Urothelium cell line (cell line): ENCODE results near the gene DNALI1.
"Not testable (repeated sequence)": the region's sequence is repeated elsewhere in the genome, so short reads cannot be mapped to it uniquely, and the experiment has no call there.

Experiments
- DNase-seq: peaks from one replicate; pipeline ENCODE4 v3.0.0; 2011; ENCODE audit warnings: low spot score, mixed read lengths
- FAIRE-seq: peaks from 2 replicates; lab custom pipeline; 2011; peaks lifted over from hg19 to GRCh38; lab: Jason Lieb, UNC

The DNALI1 gene

DNA sequence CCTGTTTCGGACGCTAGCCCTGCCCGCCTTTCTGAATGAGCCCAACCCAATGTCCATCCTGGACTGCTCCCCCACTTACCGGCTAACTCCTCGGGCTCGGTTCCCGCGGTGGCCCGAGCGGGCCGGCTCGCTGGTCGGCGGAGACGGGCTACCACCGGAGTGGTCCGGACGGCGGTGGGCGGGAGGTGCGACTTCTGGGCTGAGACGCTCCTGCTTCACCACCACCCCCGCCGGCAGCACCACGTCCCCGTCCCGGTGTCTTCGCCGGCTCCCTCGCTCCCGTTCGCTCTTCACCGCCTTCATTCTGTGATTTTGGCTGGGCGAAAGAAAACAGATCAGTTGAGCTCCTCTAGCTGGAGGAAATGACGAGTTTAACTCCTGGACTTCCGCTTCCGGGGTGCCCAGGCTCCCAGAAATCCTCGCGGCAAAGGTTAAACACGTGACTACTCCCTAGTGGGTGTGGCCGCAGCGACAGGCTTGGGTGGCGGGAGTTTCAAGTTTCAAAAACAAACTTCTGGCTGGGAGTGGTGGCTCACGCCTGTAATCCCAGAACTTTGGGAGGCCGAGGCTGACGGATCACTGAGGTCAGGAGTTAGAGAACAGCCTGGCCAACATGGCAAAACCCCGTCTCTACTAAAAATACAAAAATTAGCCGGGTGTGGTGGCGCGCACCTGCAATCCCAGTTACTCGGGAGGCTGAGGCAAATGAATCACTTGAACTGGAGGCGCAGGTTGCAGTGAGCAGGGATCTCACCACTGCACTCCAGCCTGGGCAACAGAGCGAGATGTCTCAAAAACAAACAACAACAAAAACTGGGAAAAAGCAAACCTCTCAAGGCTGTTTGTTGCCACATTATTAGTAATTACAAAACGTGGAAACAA is 2.6 kb upstream of the DNALI1 start, which contains the start of gene SNIP1:
Gene SNIP1 (minus strand): TSS at position 367 of the 882 bp plus-strand sequence. CDS start 64 bp downstream, at position 303.
- FAIRE-seq (peak; percentile 81), DNase-seq (peak; percentile 95)

GRCh38 chr1:37557402-37557801 is 662 bp downstream of the DNALI1 start:
- DNase-seq (no peak), FAIRE-seq (no peak)

GRCh38 chr1:37558411-37558810 is 1.7 kb downstream of the DNALI1 start:
- DNase-seq: no peak
- FAIRE-seq: no peak

- no peak for FAIRE-seq
These were observed 2.3 kb downstream of the DNALI1 start for GRCh38 chr1:37559080-37559479.

DNA sequence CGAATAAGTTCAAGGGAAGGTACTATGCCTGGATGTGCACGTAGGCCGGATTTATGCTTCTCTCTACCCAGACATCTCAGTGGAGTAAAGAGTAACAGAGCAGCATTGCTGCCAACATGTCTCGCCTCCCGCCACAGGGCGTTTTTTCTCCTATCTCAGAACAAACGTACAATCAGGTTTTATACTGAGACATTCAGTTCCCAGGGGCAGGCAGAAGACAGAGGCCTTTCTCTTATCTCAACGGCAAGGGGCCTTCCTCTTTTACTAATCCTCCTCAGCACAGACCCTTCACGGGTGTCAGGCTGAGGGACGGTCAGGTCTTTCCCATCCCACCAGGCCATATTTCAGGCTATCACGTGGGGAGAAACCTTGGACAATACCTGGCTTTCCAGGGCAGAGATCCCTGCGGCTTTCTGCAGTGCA is 3.2 kb downstream of the DNALI1 start:
- DNase-seq, FAIRE-seq: not testable (repeated sequence)

More at GRCh38 chr1:37559080-37559479, 2.3 kb downstream of the DNALI1 start:
- no peak for DNase-seq

DNA sequence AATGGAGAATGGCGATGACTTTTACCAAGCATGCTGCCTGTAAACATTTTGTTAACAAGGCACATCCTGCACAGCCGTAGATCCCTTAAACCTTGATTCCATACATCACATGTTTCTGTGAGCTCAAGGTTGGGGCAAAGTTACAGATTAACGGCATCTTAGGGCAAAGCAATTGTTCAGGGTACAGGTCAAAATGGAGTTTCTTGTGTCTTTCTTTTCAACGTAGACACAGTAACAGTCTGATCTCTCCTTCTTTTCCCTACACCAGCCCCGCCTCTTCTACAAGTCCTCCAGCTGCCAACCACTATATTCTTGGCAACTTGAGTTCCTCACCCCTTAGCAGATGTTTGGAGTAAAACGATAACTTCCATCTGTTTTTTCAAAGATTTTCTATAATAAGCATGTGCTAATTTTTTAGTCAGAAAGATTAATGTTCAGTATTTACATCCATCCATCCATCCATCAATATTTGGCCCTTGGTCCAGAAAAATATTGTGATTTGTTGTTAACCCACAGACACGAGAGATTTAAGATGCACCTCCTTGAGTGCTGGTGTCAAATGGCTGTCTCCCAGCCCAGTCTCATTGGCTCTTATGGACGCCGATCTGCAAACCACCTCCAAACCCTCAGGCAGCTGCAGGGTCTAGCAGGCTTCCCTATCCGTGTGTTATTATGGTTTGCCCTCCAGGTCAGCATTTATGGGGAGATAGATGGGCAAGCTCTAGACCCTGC is 3.8 kb downstream of the DNALI1 start:
- FAIRE-seq (no peak), DNase-seq (no peak)

GRCh38 chr1:37561133-37562132 is 4.7 kb downstream of the DNALI1 start:
- FAIRE-seq: peak; percentile 48
- peak; percentile 68 for DNase-seq

- FAIRE-seq (no peak), DNase-seq (no peak)
These were observed 6.2 kb downstream of the DNALI1 start for GRCh38 chr1:37562984-37563383.

DNA sequence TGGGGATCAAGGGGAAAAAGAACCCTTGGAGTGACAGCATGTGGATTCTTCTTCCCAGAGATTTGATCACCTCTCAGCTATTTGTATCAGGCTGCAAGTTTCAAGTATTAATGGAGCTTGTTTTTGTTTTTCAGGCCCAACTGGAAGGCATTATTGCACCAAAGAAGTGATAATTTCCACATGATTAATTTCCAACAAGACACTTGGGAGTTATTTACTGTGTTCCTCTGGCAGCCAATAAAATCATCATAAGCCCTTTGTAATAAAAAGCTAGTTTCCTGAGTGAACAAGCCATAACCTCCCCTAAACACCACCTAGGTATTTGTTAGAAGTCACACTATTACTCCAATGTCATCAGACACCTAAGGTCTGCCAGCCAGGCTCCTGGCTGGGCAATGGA is 8.2 kb downstream of the DNALI1 start:
- FAIRE-seq: no peak

GRCh38 chr1:37567023-37567422 is 10.3 kb downstream of the DNALI1 start:
- DNase-seq (no peak), FAIRE-seq (no peak)

More for the DNA sequence above, 8.2 kb downstream of the DNALI1 start:
- no peak for DNase-seq

DNA sequence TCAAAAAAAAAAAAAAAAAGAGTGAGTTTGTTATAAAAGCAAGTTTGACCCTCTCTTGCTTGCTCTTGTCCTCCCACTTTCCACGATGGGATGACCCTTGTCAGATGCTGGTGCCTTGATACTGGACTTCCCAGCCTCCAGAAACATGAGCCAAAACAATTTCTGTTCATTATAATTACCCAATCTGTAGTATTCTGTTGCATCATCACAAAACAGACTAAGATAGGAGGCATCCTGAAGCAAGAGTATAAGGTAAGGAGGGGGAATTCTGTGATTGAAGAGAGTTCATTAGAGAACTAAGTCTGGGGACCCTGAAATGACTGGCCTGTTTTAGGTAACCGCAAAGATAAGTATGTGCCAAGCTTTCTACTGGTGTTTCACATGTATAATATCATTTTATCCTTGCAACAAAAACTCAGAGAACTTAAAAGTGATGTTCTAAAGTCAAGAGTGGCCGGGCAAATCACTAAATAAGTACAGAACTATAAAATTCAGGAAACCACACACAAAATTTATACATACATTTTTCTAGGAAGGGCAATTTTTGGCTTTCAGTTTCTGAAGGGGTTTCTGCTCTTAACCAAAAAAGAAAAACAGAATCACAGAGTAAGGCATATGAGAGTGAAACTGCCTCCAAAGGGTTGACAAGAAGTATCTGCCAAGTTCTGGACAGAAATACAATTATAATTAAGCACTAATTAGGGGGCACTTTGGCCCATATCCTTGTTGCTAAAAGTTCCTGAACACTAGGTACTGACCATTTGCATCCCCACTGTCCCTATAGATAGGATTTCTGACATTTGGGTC is 14.0 kb downstream of the DNALI1 start:
- DNase-seq (no peak), FAIRE-seq (no peak)

- FAIRE-seq (no peak), DNase-seq (no peak)
These were observed 18.2 kb downstream of the DNALI1 start for GRCh38 chr1:37574834-37575480.

- no peak for FAIRE-seq
- no peak for DNase-seq
These were observed 19.0 kb downstream of the DNALI1 start for GRCh38 chr1:37575692-37576091.

DNA sequence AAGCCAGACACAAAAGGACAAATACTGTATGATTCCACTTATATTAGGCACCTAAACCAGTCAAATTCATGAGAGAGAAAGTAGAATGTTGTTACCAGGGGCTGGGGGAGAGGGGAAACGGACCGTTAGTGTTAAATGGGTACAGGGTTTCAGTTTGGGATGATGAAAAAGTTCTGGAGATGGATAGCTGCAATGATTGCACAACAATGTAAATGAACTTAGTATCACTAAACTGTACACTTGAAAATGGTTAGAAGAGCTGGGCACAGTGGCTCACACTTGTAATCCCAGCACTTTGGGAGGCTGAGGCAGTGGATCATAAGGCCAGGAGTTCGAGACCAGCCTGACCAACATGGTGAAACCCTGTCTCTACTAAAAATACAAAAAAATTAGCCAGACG is 27.8 kb downstream of the DNALI1 start:
- not testable (repeated sequence) for FAIRE-seq, DNase-seq

DNA sequence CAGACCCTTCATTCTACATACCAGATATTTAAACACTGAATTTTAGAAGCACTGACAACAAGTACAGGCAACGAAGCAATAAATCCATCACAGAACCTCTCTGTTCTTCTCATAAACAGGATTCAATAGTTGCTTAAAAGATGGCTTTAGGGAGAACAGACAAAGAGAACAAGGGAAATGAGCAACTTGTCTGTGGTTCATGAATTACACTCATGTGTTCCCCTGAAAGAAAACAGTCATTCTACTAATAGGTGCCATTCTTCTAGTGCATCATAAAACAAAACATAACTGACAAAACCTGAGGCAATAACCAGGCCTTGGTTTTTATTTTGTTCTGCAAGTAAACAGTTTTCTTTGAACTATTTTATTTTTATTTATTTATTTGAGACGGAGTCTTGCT is 32.2 kb downstream of the DNALI1 start:
- FAIRE-seq (no peak), DNase-seq (no peak)

DNA sequence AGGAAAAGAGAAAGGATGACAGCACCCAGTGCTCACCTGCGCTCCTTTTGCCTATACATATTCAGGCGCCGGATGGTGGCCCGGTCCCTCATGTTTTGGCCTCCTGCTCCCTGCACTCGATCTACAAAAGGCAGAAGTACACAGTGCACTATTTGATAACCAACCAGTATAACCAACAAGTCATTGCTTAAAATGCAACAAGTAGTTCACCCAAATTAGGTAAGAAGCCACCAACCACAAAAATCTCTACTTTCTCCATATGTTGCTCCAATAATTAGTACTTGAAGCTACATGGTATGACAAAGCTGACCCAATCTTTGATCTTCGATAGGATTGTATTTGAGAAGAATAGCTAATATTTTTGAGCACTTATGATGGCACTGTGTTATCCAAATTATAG is 37.0 kb downstream of the DNALI1 start:
- no peak for DNase-seq
- FAIRE-seq: no peak

GRCh38 chr1:37595440-37596181 is 38.9 kb downstream of the DNALI1 start, which contains the start of gene GNL2:
Gene GNL2, minus strand, starts transcription at chr1:37595937. Its CDS starts 115 bp downstream, at chr1:37595822.
- DNase-seq (peak; percentile 99), FAIRE-seq (peak; percentile 82)

- FAIRE-seq (no peak), DNase-seq (no peak)
These were observed 39.5 kb downstream of the DNALI1 start for GRCh38 chr1:37596182-37596667.
